Endometrial microvascular endothelial cells (primary cell): ENCODE data around the gene SPATA46. TPM values are rescaled to one million over a fixed set of nuclear protein-coding genes. Genes with fewer than 3 reads are reported as not detected.

Source experiments
- in situ Hi-C: cut with HindIII; loops from 2 replicates; pipeline ENCODE4 v1.10.0; 2017; ENCODE audit warnings: low sequenced_read_pairs, low pct_unique_long_range_greater_than_20kb; ENCODE audit errors: inconsistent ontology term
- total RNA-seq: library from RNA; depleted of rRNA; stranded (reverse); fragments of >200 nt; gene quantifications from one replicate; pipeline ENCODE4 v1.2.3, GENCODE V29; 2015; ENCODE audit errors: inconsistent ontology term

Gene SPATA46
- total RNA-seq, 1 donor from 2014 or later: not detected

- in situ Hi-C loops: no loop called here
Observed at GRCh38 chr1:162327788-162328165, 48.9 kb downstream of the SPATA46 start.

- in situ Hi-C loops: no loop called here
Observed at GRCh38 chr1:162327144-162327787, 49.4 kb downstream of the SPATA46 start.

- in situ Hi-C loops: no loop called here
Observed at GRCh38 chr1:162326559-162326958, 50.1 kb downstream of the SPATA46 start.

GRCh38 chr1:162324396-162324795 is 52.3 kb downstream of the SPATA46 start:
- in situ Hi-C loops: no loop called here

Other genes starting within 250 kb of the SPATA46 start
- gene C1orf226, start 4.9 kb upstream of the SPATA46 start, total RNA-seq: 2.1 TPM
- gene SH2D1B, start 35.3 kb upstream of the SPATA46 start, total RNA-seq: not detected
- gene UHMK1, start 121.0 kb upstream of the SPATA46 start, total RNA-seq: 58.2 TPM
- gene UAP1, start 184.9 kb upstream of the SPATA46 start, total RNA-seq: 183 TPM